HEK293 (cell line): ENCODE measurements around the gene TUG1.

Experiments used
- CTCF ChIA-PET: fragments of 350-600 bp; formaldehyde crosslinking; extraction: SDS; loops from one replicate; lab custom pipeline; 2021; ENCODE audit warnings: antibody characterized with exemption; lab: Yijun Ruan, JAX
- POLR2A ChIA-PET: fragments of 300-600 bp; formaldehyde crosslinking; extraction: SDS; loops from one replicate; lab custom pipeline; 2020; ENCODE audit warnings: antibody characterized with exemption, inconsistent platforms; lab: Yijun Ruan, JAX
- H3K27ac ChIP-seq: fragments of 200-500 bp; sonication (Bioruptor generic); 2 replicates; pipeline ENCODE4 v1.5.1; 2014; ENCODE audit warnings: low read depth, low read length, control low read depth, inconsistent platforms; ENCODE audit errors: extremely low read depth
- H3K36me3 ChIP-seq, 2 experiments: fragments of 200-500 bp in 1 of 2; sonication (Bioruptor generic) in 1 of 2; 1 replicate in 1 of 2; 2 replicates in 1 of 2; pipeline ENCODE4 v1.5.1; 2014 to 2017; ENCODE audit warnings: inconsistent platforms in 2 of 2, low read length in 2 of 2; ENCODE audit not compliant: control insufficient read depth in 2 of 2, insufficient read depth in 1 of 2
- H3K4me1 ChIP-seq: fragments of 200-500 bp; sonication (Bioruptor generic); 2 replicates; pipeline ENCODE4 v1.5.1; 2014; ENCODE audit warnings: mild to moderate bottlenecking, low read length, inconsistent platforms; ENCODE audit not compliant: control insufficient read depth, insufficient read depth
- H3K4me3 ChIP-seq: 2 replicates; pipeline ENCODE4 v1.5.1; 2011; ENCODE audit warnings: low read depth, mild to moderate bottlenecking, control low read depth, low read length, moderate library complexity
- H3K9me3 ChIP-seq: fragments of 200-500 bp; sonication (Bioruptor generic); 2 replicates; pipeline ENCODE4 v1.5.1; 2014; ENCODE audit warnings: low read depth, low read length, inconsistent platforms; ENCODE audit not compliant: control insufficient read depth, insufficient read depth
- FEZF1 ChIP-seq: fragments of 450-650 bp; formaldehyde crosslinking; IDR thresholded peaks from 2 replicates; pipeline ENCODE4 v1.5.1; 2016; ENCODE audit warnings: missing biosample characterization, missing genetic modification characterization
- IKZF3 ChIP-seq: fragments of 450-650 bp; IDR thresholded peaks from 2 replicates; pipeline ENCODE4 v1.5.0; 2018; ENCODE audit warnings: missing biosample characterization, mild to moderate bottlenecking, missing genetic modification characterization, moderate library complexity
- KLF8 ChIP-seq: fragments of 450-650 bp; formaldehyde crosslinking; IDR thresholded peaks from 2 replicates; pipeline ENCODE4 v1.5.1; 2016; ENCODE audit warnings: missing biosample characterization, missing genetic modification characterization
- KLF9 ChIP-seq: fragments of 450-650 bp; formaldehyde crosslinking; IDR thresholded peaks from 2 replicates; pipeline ENCODE4 v1.5.1; 2016; ENCODE audit warnings: missing biosample characterization, missing genetic modification characterization, low read depth
- SP3 ChIP-seq: fragments of 450-650 bp; formaldehyde crosslinking; IDR thresholded peaks from 2 replicates; pipeline ENCODE4 v1.5.1; 2016; ENCODE audit warnings: missing biosample characterization, missing genetic modification characterization
- ZBTB1 ChIP-seq: fragments of 450-650 bp; formaldehyde crosslinking; IDR thresholded peaks from 2 replicates; pipeline ENCODE4 v1.5.1; 2016; ENCODE audit warnings: missing biosample characterization, missing genetic modification characterization
- ZBTB48 ChIP-seq: fragments of 450-650 bp; formaldehyde crosslinking; IDR thresholded peaks from 2 replicates; pipeline ENCODE4 v1.5.1; 2016; ENCODE audit warnings: missing biosample characterization, missing genetic modification characterization
- ZBTB7A ChIP-seq: fragments of 450-650 bp; formaldehyde crosslinking; IDR thresholded peaks from 2 replicates; pipeline ENCODE4 v1.5.1; 2016; ENCODE audit warnings: low read depth, missing biosample characterization, missing genetic modification characterization
- ZIC2 ChIP-seq: fragments of 450-650 bp; formaldehyde crosslinking; IDR thresholded peaks from 2 replicates; pipeline ENCODE4 v1.5.1; 2016; ENCODE audit warnings: missing biosample characterization, missing genetic modification characterization
- ZNF146 ChIP-seq: fragments of 450-650 bp; formaldehyde crosslinking; IDR thresholded peaks from 2 replicates; pipeline ENCODE4 v1.5.1; 2016; ENCODE audit warnings: missing biosample characterization, missing genetic modification characterization
- ZNF174 ChIP-seq: fragments of 450-650 bp; formaldehyde crosslinking; IDR thresholded peaks from 2 replicates; pipeline ENCODE4 v1.5.0; 2017; ENCODE audit warnings: missing biosample characterization, mild to moderate bottlenecking, missing genetic modification characterization
- ZNF214 ChIP-seq: fragments of 450-650 bp; formaldehyde crosslinking; IDR thresholded peaks from 2 replicates; pipeline ENCODE4 v1.5.1; 2017; ENCODE audit warnings: missing biosample characterization, mild to moderate bottlenecking, missing genetic modification characterization, borderline replicate concordance
- ZNF239 ChIP-seq: fragments of 450-650 bp; formaldehyde crosslinking; IDR thresholded peaks from 2 replicates; pipeline ENCODE4 v1.5.1; 2016; ENCODE audit warnings: missing biosample characterization, missing genetic modification characterization
- ZNF311 ChIP-seq: fragments of 450-650 bp; formaldehyde crosslinking; IDR thresholded peaks from 2 replicates; pipeline ENCODE4 v1.5.1; 2017; ENCODE audit warnings: missing biosample characterization, missing genetic modification characterization, borderline replicate concordance
- ZNF341 ChIP-seq: fragments of 450-650 bp; formaldehyde crosslinking; IDR thresholded peaks from 2 replicates; pipeline ENCODE4; 2016; ENCODE audit warnings: low read depth, missing biosample characterization, missing genetic modification characterization
- ZNF571 ChIP-seq: fragments of 450-650 bp; formaldehyde crosslinking; IDR thresholded peaks from 2 replicates; pipeline ENCODE4 v1.5.0; 2017; ENCODE audit warnings: missing biosample characterization, missing genetic modification characterization
- ZNF629 ChIP-seq: fragments of 450-650 bp; formaldehyde crosslinking; IDR thresholded peaks from 2 replicates; pipeline ENCODE4 v1.5.1; 2017; ENCODE audit warnings: missing biosample characterization, missing genetic modification characterization
- ZNF670 ChIP-seq: fragments of 450-650 bp; formaldehyde crosslinking; IDR thresholded peaks from 2 replicates; pipeline ENCODE4 v1.5.1; 2016; ENCODE audit warnings: missing biosample characterization, missing genetic modification characterization, low read depth
- ZNF707 ChIP-seq: fragments of 450-650 bp; formaldehyde crosslinking; IDR thresholded peaks from 2 replicates; pipeline ENCODE4 v1.5.1; 2016; ENCODE audit warnings: missing biosample characterization, missing genetic modification characterization
- ZNF747 ChIP-seq: fragments of 450-650 bp; formaldehyde crosslinking; IDR thresholded peaks from 2 replicates; pipeline ENCODE4 v1.5.1; 2016; ENCODE audit warnings: missing biosample characterization, missing genetic modification characterization
- ZSCAN23 ChIP-seq: fragments of 450-650 bp; formaldehyde crosslinking; IDR thresholded peaks from 2 replicates; pipeline ENCODE4 v1.5.1; 2016; ENCODE audit warnings: missing biosample characterization, missing genetic modification characterization
- ZSCAN30 ChIP-seq: fragments of 450-650 bp; IDR thresholded peaks from 2 replicates; pipeline ENCODE4 v1.5.1; 2018; ENCODE audit warnings: missing biosample characterization, mild to moderate bottlenecking, missing genetic modification characterization, moderate library complexity
- ZXDB ChIP-seq: fragments of 450-650 bp; formaldehyde crosslinking; IDR thresholded peaks from 2 replicates; pipeline ENCODE4 v1.5.1; 2016; ENCODE audit warnings: missing biosample characterization, missing genetic modification characterization
- TF ChIP-seq, protein P1 (sequence below): fragments of 450-650 bp; formaldehyde crosslinking; IDR thresholded peaks from 2 replicates; pipeline ENCODE4 v1.5.1; 2016; ENCODE audit warnings: missing biosample characterization, missing genetic modification characterization
- TF ChIP-seq, protein P2 (sequence below): fragments of 450-650 bp; formaldehyde crosslinking; IDR thresholded peaks from 2 replicates; pipeline ENCODE4 v1.5.1; 2016; ENCODE audit warnings: missing biosample characterization, missing genetic modification characterization, low read depth
- TF ChIP-seq, protein P3 (sequence below): fragments of 450-650 bp; formaldehyde crosslinking; IDR thresholded peaks from 2 replicates; pipeline ENCODE4 v1.5.1; 2017; ENCODE audit warnings: missing biosample characterization, missing genetic modification characterization
- TF ChIP-seq, protein P4 (sequence below): fragments of 450-650 bp; formaldehyde crosslinking; IDR thresholded peaks from 2 replicates; pipeline ENCODE4 v1.5.1; 2016; ENCODE audit warnings: missing biosample characterization, missing genetic modification characterization, borderline replicate concordance

The TUG1 gene

DNA sequence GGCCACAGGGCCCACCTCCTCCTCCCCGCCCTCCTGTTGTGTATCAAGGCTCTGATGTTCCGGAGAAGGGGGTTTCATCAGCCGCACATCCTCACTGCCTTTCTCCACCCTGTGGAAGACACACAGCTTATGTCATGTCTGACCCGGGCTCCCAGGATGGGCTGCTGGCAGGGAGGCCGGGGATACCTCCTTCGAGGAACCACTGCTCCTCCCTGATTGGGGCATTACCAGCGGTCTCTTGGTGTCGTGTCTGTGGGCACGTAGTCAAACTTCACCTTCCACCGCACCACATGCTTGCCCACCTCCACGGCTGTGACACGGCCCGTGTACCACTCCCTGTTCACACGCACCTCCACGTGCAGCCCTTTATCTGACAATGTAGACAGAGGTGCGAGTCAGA is 36.4 kb upstream of the TUG1 start (continued):
- no peak for TF ChIP-seq ZNF707 (tag by site-specific recombination)
- TF ChIP-seq ZNF239 (tag by site-specific recombination) = no peak
- TF ChIP-seq ZSCAN30 (tag by site-specific recombination) = no peak
- TF ChIP-seq ZIC2 = no peak
- TF ChIP-seq ZNF311 = no peak
- TF ChIP-seq ZNF747 (tag by site-specific recombination) = no peak
- no peak for TF ChIP-seq ZBTB1 (tag by site-specific recombination)
- no peak for TF ChIP-seq ZBTB7A (tag by site-specific recombination)
- no peak for TF ChIP-seq ZNF571 (tag by site-specific recombination)
- TF ChIP-seq ZNF174 (tag by site-specific recombination) = no peak
- TF ChIP-seq ZNF670 (tag by site-specific recombination) = no peak
- TF ChIP-seq KLF8 (tag by site-specific recombination) = no peak

DNA sequence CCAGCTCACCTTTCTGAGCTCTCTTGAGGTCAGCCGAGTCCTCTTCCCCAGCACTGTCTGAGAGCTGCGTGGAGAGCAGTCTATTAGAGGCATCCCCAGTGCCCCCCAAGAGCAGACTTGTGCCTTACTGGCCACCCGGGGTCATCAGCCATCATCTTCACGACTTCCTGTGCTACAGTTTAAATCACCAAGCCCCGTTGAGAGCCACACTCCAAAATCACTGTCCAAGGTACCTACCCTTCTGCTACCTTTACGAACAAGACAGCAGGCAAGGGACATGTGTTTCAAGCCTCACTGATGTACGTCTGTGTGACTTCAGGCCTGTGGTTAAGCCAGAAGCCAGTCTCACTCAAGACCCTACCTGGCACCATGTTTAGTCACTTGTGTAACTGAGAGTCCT is 35.6 kb upstream of the TUG1 start:
- H3K36me3 ChIP-seq = peaks cover 70 to 95% of the 10 kb centered on the region in 2 experiments
- TF ChIP-seq, protein P1, sequence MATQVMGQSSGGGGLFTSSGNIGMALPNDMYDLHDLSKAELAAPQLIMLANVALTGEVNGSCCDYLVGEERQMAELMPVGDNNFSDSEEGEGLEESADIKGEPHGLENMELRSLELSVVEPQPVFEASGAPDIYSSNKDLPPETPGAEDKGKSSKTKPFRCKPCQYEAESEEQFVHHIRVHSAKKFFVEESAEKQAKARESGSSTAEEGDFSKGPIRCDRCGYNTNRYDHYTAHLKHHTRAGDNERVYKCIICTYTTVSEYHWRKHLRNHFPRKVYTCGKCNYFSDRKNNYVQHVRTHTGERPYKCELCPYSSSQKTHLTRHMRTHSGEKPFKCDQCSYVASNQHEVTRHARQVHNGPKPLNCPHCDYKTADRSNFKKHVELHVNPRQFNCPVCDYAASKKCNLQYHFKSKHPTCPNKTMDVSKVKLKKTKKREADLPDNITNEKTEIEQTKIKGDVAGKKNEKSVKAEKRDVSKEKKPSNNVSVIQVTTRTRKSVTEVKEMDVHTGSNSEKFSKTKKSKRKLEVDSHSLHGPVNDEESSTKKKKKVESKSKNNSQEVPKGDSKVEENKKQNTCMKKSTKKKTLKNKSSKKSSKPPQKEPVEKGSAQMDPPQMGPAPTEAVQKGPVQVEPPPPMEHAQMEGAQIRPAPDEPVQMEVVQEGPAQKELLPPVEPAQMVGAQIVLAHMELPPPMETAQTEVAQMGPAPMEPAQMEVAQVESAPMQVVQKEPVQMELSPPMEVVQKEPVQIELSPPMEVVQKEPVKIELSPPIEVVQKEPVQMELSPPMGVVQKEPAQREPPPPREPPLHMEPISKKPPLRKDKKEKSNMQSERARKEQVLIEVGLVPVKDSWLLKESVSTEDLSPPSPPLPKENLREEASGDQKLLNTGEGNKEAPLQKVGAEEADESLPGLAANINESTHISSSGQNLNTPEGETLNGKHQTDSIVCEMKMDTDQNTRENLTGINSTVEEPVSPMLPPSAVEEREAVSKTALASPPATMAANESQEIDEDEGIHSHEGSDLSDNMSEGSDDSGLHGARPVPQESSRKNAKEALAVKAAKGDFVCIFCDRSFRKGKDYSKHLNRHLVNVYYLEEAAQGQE (tag by site-specific recombination) = peak; percentile 83
- no peak for TF ChIP-seq IKZF3 (tag by site-specific recombination)
- TF ChIP-seq, all 188 proteins: peak for 1
- Histone ChIP-seq H3K4me1 (no peaks in the 10 kb centered on the region), H3K9me3 (no peaks in the 10 kb centered on the region), H3K27ac (no peak overlapping the region), H3K4me3 (no peak overlapping the region)
- CTCF ChIA-PET = no interaction called here
- POLR2A ChIA-PET = no interaction called here

DNA sequence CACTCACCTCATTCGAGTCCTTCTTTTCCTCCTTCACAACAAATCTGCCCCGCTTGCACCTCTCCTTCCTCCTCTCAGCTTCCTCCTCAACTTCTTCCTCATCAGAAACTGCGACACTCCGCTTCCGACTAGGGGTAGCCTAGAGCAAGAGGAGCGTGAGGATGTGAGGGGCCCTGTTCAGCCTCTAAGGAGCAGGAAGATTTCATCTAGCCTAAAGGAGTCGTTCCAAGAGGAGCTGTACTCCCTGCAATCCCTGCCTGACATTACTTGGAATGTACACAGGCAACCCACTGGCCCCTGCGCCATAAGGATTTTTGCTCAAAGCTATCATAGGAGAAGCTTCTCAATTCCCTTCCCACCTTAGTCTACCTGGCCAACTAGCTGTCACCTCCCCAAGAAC is 35.0 kb upstream of the TUG1 start:
- H3K27ac ChIP-seq = no peak overlapping the region
- no peaks in the 10 kb centered on the region for H3K9me3 ChIP-seq
- H3K4me3 ChIP-seq = no peak overlapping the region
- POLR2A ChIA-PET = no interaction called here
- CTCF ChIA-PET = interaction anchor here (1.1 kb wide), 1 partner anchor 13 kb away, joined by 4 read pairs; no protein-coding TSS in a partner anchor
- H3K36me3 ChIP-seq = peaks cover 74 to 95% of the 10 kb centered on the region in 2 experiments
- no peaks in the 10 kb centered on the region for H3K4me1 ChIP-seq
- TF ChIP-seq FEZF1 (tag by site-specific recombination) (no peak), ZNF146 (tag by site-specific recombination) (no peak), ZNF214 (no peak), ZXDB (no peak), ZSCAN23 (tag by site-specific recombination) (no peak), ZNF629 (tag by site-specific recombination) (no peak), SP3 (tag by site-specific recombination) (no peak), KLF9 (no peak), ZNF341 (tag by site-specific recombination) (no peak), ZBTB48 (tag by site-specific recombination) (no peak)
- TF ChIP-seq, protein P2, sequence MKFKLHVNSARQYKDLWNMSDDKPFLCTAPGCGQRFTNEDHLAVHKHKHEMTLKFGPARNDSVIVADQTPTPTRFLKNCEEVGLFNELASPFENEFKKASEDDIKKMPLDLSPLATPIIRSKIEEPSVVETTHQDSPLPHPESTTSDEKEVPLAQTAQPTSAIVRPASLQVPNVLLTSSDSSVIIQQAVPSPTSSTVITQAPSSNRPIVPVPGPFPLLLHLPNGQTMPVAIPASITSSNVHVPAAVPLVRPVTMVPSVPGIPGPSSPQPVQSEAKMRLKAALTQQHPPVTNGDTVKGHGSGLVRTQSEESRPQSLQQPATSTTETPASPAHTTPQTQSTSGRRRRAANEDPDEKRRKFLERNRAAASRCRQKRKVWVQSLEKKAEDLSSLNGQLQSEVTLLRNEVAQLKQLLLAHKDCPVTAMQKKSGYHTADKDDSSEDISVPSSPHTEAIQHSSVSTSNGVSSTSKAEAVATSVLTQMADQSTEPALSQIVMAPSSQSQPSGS (tag by site-specific recombination) = no peak
- TF ChIP-seq, protein P3, sequence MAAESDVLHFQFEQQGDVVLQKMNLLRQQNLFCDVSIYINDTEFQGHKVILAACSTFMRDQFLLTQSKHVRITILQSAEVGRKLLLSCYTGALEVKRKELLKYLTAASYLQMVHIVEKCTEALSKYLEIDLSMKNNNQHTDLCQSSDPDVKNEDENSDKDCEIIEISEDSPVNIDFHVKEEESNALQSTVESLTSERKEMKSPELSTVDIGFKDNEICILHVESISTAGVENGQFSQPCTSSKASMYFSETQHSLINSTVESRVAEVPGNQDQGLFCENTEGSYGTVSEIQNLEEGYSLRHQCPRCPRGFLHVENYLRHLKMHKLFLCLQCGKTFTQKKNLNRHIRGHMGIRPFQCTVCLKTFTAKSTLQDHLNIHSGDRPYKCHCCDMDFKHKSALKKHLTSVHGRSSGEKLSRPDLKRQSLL (tag by site-specific recombination) = no peak
- TF ChIP-seq, protein P4, sequence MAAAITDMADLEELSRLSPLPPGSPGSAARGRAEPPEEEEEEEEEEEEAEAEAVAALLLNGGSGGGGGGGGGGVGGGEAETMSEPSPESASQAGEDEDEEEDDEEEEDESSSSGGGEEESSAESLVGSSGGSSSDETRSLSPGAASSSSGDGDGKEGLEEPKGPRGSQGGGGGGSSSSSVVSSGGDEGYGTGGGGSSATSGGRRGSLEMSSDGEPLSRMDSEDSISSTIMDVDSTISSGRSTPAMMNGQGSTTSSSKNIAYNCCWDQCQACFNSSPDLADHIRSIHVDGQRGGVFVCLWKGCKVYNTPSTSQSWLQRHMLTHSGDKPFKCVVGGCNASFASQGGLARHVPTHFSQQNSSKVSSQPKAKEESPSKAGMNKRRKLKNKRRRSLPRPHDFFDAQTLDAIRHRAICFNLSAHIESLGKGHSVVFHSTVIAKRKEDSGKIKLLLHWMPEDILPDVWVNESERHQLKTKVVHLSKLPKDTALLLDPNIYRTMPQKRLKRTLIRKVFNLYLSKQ (tag by site-specific recombination) = no peak
